ENCODE results near the gene MORC2.

DNA sequence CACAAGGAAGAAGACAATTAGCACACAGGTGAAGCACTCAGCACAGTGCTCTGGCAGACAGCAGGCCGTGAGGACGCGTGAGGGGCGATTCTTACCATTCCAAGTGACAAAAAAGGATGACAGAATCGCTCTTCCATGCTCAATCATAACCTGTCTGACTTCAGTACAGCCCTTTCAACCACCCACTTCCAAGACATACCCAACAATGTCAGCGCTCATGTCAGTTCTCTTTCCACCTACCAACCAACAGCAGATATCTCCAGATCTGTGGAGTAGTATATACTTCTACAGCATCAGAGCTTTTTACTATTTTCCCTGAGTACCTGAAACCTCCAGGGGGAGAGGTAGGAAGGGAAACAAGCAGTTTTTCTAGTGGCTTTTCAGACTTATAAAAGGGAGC, 40.2 kb downstream of the MORC2 start:
- TF ChIP-seq, protein P1, sequence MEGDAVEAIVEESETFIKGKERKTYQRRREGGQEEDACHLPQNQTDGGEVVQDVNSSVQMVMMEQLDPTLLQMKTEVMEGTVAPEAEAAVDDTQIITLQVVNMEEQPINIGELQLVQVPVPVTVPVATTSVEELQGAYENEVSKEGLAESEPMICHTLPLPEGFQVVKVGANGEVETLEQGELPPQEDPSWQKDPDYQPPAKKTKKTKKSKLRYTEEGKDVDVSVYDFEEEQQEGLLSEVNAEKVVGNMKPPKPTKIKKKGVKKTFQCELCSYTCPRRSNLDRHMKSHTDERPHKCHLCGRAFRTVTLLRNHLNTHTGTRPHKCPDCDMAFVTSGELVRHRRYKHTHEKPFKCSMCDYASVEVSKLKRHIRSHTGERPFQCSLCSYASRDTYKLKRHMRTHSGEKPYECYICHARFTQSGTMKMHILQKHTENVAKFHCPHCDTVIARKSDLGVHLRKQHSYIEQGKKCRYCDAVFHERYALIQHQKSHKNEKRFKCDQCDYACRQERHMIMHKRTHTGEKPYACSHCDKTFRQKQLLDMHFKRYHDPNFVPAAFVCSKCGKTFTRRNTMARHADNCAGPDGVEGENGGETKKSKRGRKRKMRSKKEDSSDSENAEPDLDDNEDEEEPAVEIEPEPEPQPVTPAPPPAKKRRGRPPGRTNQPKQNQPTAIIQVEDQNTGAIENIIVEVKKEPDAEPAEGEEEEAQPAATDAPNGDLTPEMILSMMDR (IDR thresholded peaks at IDR 0.05 in 4 of 5, conservative IDR thresholded peaks at IDR 0.05 in 1 of 5), result no peak
- TF ChIP-seq POLR2A (IDR thresholded peaks at IDR 0.05), result no peak

Measured in gastrocnemius medialis (tissue), 4 donors.